Measurements from ENCODE around the gene MED15.

Gene MED15

GRCh38 chr22:20573176-20573832 lies 65.9 kb downstream of the MED15 start:
- DNase-seq = no peak

GRCh38 chr22:20573833-20574615 lies 66.6 kb downstream of the MED15 start:
- DNase-seq = no peak

- no peak for DNase-seq
These were observed 67.5 kb downstream of the MED15 start for GRCh38 chr22:20574920-20575353.

- no peak for DNase-seq
These were observed 68.5 kb downstream of the MED15 start for GRCh38 chr22:20575724-20576444.

DNA sequence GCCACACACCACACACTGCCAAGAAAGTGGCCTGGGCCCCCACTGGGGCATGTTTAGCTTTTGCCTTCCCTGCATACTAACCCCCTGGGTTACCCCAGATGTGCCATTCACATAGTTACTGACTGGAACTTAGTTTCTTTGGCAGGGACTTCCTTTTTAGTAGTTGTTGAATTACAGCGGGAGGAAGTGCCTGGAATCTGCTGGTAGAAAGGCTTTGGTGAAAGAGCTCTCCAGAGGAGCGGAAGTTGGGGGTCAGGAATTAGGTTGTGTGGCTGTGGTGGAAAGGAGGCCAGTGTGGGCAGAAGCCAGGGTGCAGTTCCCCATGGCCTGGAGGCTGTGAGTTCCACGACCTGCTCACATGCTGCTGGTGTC lies 69.0 kb downstream of the MED15 start:
- DNase-seq = no peak

- DNase-seq = no peak
These were observed 69.6 kb downstream of the MED15 start for GRCh38 chr22:20577045-20577444.

DNA sequence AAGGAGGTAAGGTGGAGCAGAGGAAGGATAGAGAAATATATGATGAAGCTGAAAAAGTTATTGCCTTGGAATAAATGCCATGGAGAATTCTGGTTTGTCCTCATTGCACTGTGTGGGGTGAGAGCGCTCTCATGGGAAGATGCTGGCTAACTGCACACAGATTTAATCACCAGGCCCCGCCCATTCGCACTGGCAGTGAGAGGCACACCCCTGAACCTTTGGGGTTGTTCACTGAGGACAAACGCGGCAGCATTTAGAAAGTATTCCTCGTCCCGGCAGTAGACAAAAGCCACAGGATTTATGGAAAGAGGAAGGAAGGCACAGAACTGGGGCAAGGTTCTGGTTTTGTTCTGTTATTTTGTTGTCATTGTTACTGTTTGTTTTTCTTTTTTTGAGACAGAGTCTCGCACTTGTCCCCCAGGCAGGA lies 70.2 kb downstream of the MED15 start:
- DNase-seq = no peak

- DNase-seq = no peak
These were observed 70.8 kb downstream of the MED15 start for GRCh38 chr22:20578192-20578591.

GRCh38 chr22:20578707-20579106 lies 71.3 kb downstream of the MED15 start:
- no peak for DNase-seq

GRCh38 chr22:20579273-20580120 lies 72.1 kb downstream of the MED15 start:
- no peak for DNase-seq

DNA sequence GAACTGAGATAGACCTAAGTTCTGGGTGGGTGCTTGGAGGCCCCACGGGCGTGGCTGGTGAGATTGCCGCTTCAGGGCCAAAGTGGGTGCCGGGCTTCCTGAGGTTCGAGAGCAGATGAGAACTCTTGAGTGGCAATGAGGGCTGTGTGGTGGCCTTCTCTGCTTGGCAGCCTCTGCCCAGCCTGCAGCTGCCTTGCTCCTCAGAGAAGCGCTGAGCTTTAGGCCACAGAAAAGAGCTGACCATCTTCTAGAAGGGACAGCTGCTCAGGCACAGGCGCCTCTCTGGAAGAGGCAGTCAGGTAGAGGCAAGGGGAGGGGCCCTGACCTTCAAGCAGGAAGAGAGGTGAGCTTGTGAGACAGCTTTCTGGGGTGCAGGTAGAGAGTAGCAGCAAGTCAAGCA lies 72.8 kb downstream of the MED15 start:
- DNase-seq = no peak

DNA sequence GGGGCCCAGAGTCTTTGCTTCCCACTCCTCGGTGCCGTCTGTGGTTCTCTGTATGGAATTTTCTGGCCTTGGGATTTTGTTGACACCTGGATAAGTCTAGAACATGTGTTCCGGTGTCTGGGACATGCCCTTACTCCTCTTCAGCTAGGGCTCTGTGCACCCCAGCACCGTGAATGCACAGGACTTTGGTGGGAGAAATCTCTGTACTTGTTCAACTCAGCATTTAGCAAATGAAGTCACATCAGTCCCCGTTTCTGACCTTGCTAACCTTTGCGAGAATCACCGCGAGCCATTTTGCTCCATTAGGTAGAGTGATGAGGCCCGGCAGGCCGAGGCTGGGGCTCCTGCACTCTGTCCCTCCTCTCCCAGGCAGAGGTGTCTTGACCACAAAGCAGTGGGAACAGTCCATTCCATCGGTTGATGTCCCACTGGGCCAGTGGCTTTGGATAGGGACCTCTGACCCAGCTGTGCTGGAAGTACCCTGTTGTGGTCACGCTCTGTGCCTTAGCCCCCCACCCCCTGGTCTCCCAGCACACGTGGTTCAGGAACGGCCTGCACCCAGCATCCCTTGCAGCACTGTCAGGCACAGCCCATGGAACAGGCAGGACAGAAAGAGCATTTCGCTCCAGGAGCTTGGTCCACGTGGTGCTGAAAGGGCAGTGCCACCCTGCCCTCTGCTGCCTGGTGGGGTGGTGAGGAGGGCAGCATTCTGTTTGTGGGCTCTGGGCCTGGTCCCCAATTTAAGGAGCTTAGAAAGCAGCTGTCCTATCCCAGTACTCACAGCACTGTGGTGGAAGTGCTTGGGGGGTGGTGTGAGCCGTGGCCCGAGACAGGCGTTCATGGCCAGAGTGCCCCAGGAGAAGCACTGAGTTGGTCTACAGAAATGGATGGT lies 73.4 kb downstream of the MED15 start:
- DNase-seq = no peak

- DNase-seq = no peak
These were observed 74.2 kb downstream of the MED15 start for GRCh38 chr22:20581503-20582170.

GRCh38 chr22:20582171-20582511 lies 74.7 kb downstream of the MED15 start:
- no peak for DNase-seq

- DNase-seq = no peak
These were observed 75.3 kb downstream of the MED15 start for GRCh38 chr22:20582520-20583361.

DNA sequence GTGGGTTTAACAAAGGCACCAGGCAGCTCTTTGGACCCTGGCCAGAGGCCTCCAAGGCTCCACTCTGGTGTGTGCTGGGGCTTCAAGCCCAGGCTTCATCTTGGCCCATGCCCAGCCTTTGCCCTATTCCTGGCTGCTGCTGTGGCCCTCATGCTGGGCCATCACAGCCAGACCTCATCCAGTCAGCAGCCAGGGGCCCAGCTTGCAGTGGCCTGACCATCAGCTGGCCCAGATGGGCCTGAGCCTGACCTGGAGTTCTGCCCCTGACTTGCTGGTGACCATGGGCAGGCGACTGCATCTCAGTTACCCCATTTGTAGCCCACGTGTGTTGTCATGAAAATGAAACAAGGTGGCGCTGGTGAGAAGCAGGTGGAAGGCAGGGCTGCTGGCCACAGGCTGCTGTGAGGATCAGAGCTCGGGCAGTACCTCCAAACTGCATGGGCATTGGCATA lies 76.1 kb downstream of the MED15 start:
- DNase-seq = no peak

DNA sequence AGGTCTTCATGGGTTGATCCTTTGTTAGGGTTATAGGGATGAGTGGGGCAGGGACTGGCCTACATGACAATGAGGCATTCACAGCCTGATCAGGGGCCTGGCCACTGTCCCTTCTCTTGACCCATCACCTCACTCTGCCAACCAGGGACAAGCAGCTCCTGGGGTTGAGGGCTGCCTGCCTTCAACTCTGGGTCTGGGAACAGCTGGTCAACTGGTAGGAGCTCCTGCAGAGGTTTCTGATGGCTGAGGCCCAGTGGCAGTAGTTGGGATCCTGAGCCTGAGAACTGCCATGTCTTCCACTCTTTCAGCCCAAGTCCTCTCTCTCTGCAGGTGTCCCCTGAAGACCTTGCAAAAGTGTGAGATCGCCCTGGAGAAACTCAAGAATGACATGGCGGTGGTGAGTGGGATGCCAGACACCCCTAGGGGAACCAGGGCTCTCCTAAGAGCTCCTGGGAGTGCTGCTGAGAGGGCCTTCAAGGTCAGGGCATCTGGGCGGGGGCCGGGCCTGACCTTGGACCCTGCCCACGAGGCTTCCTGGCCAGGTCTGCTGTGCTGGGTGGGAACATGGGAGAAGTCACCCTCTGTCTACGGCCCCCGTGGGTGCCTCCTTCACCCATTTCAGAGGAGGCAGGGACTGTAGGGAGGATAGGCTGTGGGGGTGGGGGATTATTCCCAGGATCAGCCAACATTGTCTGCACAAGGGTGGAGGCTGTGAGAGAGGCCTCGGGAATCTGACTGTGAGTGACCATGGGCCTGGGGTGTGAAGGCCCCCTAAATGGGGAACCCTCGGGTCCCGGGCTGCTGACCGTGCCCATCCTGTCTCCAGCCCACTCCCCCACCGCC lies 76.8 kb downstream of the MED15 start:
- DNase-seq = no peak

- DNase-seq = no peak
These were observed 77.6 kb downstream of the MED15 start for GRCh38 chr22:20584872-20585638.
